Uterus (tissue), 4 donors: Measurements from ENCODE around the gene HOXA6. TPM values are rescaled to one million over a fixed set of nuclear protein-coding genes. Genes with fewer than 3 reads are reported as not detected.
A peak's percentile ranks its signal among the peaks of the same experiment; 100 is the strongest.

Source experiments
- DNase-seq, 2 donors: peaks; one replicate each; pipeline ENCODE4 v3.0.0-alpha.2; 2019 to 2020
- H3K27ac ChIP-seq, 2 donors: fragments of 200-600 bp; sonication (generic); 1 replicate in 1 of 2; 2 replicates in 1 of 2; pipeline ENCODE4 v1.5.1; 2016 to 2018
- H3K27me3 ChIP-seq, 2 donors: fragments of 200-600 bp; sonication (generic); one replicate each; pipeline ENCODE4 v1.5.1; 2018 to 2019; ENCODE audit warnings: control low read depth in 1 of 2
- H3K36me3 ChIP-seq, 2 donors: fragments of 200-600 bp; sonication (generic); one replicate each; pipeline ENCODE4 v1.5.1; 2019; ENCODE audit warnings: control low read depth in 1 of 2
- H3K4me1 ChIP-seq, 2 donors: fragments of 200-600 bp; sonication (generic); one replicate each; pipeline ENCODE4 v1.5.1; 2018 to 2019; ENCODE audit warnings: control low read depth in 1 of 2
- H3K4me3 ChIP-seq, 2 donors: fragments of 200-600 bp; sonication (generic); 1 replicate in 1 of 2; 2 replicates in 1 of 2; pipeline ENCODE4 v1.5.1; 2018 to 2019; ENCODE audit warnings: mild to moderate bottlenecking in 1 of 2
- H3K9me3 ChIP-seq, 2 donors: fragments of 200-600 bp; sonication (generic); one replicate each; pipeline ENCODE4 v1.5.1; 2019; ENCODE audit warnings: control low read depth in 1 of 2
- POLR2A ChIP-seq, 2 donors: fragments of 450-650 bp; IDR thresholded peaks; one replicate each; pipeline ENCODE4 v1.6.1; 2016; ENCODE audit warnings: antibody characterized with exemption in 2 of 2, mild to moderate bottlenecking in 1 of 2, moderate library complexity in 1 of 2
- intact Hi-C: fragments of 100-400 bp; cut with DNase I; formaldehyde crosslinking; loops from one replicate; pipeline ENCODE4 v1.15.1; 2023; ENCODE audit warnings: low total_unique reads
- total RNA-seq, 4 donors: library from RNA; depleted of rRNA in 3 of 4; stranded (reverse); fragments of >200 nt in 3 of 4; gene quantifications; one replicate each; pipeline versions ENCODE4 v1.1.0 to v1.2.4, GENCODE V29; 2014 to 2023
- TF ChIP-seq, protein P1 (sequence below), 4 experiments: fragments of 200-600 bp in 2 of 4; fragments of 450-650 bp in 2 of 4; sonication (generic) in 2 of 4; IDR thresholded peaks; one replicate each; pipeline ENCODE4 v1.5.1; 2016 to 2019; ENCODE audit warnings: antibody characterized with exemption in 4 of 4, mild to moderate bottlenecking in 2 of 4, moderate library complexity in 1 of 4
- donor health status: DM: yes; HTN: yes; CAD: no.

Gene HOXA6
- total RNA-seq, 4 donors from 2014 or later, result 1.8 to 19.1 (median 15.4) TPM

DNA sequence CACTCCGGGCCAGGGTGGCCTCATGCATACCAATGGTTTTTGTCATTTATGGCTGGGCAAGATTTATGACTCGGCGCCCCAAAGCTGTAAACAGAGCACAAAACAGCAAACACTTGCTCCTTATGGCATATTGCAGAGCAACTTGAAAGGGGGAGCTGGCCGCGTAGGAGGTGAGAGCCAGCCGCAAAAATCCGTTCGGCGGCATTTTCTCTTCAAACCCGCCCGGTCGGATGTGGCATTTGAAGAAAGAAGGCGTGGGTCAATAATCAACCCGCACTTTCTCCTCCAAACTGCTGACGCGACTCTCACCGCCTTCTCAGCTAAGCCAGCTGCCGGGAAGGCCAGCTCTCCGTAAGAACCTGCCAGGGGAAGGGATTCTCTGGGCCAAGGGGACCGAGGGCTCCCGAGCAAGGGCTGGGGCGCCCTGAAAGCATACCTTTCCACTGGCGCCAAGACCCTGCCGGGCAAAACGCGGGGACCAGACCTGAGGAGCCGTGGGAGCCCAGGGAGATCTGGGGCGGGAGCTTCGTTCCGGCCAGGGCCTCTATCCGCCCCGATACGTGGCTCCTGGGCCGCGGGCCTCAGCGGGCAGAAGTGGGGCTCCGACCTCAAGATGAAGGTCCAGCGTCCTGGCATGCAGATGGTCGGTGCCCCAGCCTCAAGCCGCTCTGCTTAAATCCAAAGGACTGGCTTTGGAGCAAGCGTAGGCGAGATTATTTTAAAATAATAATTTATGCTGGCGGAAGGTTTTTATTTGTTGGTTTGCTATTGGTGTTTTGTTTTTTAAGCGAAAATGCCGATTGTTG is 32.1 kb downstream of the HOXA6 start:
- Histone ChIP-seq H3K36me3 (no peaks in the 10 kb centered on the region), H3K27me3 (no peaks in the 10 kb centered on the region), H3K27ac (peak overlapping the region; percentile 77 to 80), H3K4me3 (peak overlapping the region in 1 of 2 donors; percentile 19), H3K9me3 (no peaks in the 10 kb centered on the region), H3K4me1 (peaks cover 11 to 12% of the 10 kb centered on the region in 2 donors)
- no peak for DNase-seq
- TF ChIP-seq POLR2A (IDR thresholded peaks at IDR 0.05), result no peak
- TF ChIP-seq, protein P1, sequence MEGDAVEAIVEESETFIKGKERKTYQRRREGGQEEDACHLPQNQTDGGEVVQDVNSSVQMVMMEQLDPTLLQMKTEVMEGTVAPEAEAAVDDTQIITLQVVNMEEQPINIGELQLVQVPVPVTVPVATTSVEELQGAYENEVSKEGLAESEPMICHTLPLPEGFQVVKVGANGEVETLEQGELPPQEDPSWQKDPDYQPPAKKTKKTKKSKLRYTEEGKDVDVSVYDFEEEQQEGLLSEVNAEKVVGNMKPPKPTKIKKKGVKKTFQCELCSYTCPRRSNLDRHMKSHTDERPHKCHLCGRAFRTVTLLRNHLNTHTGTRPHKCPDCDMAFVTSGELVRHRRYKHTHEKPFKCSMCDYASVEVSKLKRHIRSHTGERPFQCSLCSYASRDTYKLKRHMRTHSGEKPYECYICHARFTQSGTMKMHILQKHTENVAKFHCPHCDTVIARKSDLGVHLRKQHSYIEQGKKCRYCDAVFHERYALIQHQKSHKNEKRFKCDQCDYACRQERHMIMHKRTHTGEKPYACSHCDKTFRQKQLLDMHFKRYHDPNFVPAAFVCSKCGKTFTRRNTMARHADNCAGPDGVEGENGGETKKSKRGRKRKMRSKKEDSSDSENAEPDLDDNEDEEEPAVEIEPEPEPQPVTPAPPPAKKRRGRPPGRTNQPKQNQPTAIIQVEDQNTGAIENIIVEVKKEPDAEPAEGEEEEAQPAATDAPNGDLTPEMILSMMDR (IDR thresholded peaks at IDR 0.05), result no peak
- intact Hi-C loops, result no loop called here

GRCh38 chr7:27114881-27115220 is 32.7 kb downstream of the HOXA6 start:
- DNase-seq, result no peak
- TF ChIP-seq POLR2A (IDR thresholded peaks at IDR 0.05), result no peak
- TF ChIP-seq, protein P1 (IDR thresholded peaks at IDR 0.05), result no peak
- Histone ChIP-seq H3K9me3 (no peaks in the 10 kb centered on the region), H3K36me3 (no peaks in the 10 kb centered on the region), H3K4me1 (peaks cover 11 to 12% of the 10 kb centered on the region in 2 donors), H3K27me3 (no peaks in the 10 kb centered on the region), H3K27ac (peak overlapping the region; percentile 77 to 80), H3K4me3 (peak overlapping the region in 1 of 2 donors; percentile 19)
- intact Hi-C loops, result no loop called here

- H3K27me3 ChIP-seq, result no peaks in the 10 kb centered on the region
- H3K4me3 ChIP-seq, result peak overlapping the region; percentile 26 to 51
- no peaks in the 10 kb centered on the region for H3K36me3 ChIP-seq
- peaks cover 11 to 12% of the 10 kb centered on the region in 2 donors for H3K4me1 ChIP-seq
- intact Hi-C loops, result no loop called here
- peak in 1 of 2 donors; percentile 72 for DNase-seq
- TF ChIP-seq, protein P1 (IDR thresholded peaks at IDR 0.05), result no peak
- TF ChIP-seq POLR2A (IDR thresholded peaks at IDR 0.05), result no peak
- peak overlapping the region; percentile 80 to 94 for H3K27ac ChIP-seq
- no peaks in the 10 kb centered on the region for H3K9me3 ChIP-seq
Measured at GRCh38 chr7:27113991-27114769, 33.4 kb downstream of the HOXA6 start.

DNA sequence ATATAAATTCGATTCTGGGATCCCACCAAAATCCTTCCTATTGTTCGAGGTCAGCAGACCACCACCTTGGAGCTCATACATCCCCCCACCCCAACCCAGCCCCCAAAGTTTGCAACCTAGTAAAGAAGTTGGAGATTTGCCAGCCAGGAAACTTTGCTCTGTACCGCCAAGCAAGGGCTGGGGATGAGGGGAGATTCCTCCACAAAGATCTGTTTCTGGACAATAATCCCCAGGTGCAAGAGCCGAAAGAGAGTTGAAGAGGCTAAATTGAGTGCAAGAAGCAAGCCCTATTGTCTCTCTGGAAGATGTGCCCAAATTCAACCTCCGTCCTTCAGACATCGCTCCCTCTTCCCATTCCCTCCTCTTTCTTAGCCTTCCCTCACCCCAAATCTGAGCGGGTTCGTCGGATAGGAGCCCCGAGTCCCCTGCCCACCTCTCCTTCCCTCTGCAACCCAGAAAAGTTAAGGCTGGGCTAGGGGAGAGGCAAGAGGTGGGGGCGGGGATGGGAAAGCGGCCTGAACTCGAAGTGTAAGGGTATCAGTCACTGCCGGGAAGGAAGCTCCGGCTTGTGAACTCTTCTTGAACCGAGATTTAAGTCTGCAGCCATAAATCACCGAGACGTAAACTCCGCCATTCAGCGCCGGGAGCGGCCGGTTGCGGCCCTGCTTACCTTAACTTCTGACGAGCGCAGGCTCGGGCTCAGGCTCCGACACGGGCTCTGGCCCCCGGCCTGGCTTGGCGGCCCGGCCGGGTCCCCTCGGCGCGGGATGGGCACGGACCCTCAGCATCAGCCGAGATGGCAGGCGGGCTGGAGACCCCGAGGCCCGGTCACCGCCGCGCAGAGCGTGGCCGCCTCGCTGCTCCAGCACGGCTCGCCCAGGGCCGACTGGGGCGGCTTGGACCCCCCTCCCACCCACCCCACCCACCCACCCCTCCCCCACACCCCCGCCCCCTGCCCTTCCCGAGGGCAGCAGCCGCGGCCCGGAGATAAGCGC is 34.3 kb downstream of the HOXA6 start:
- Histone ChIP-seq H3K27me3 (no peaks in the 10 kb centered on the region), H3K36me3 (no peaks in the 10 kb centered on the region), H3K27ac (peak overlapping the region; percentile 80 to 94), H3K4me1 (peaks cover 11 to 12% of the 10 kb centered on the region in 2 donors), H3K9me3 (no peaks in the 10 kb centered on the region), H3K4me3 (peak overlapping the region; percentile 26 to 51)
- intact Hi-C loops, result no loop called here
- TF ChIP-seq POLR2A (IDR thresholded peaks at IDR 0.05), result peak in 1 of 2 donors; percentile 31
- TF ChIP-seq, protein P1 (IDR thresholded peaks at IDR 0.05), result no peak
- peak; percentile 78 to 82 for DNase-seq
